B cell (primary cell): ENCODE measurements around the gene RHBDL1. TPM values are rescaled to one million over a fixed set of nuclear protein-coding genes. Genes with fewer than 3 reads are reported as not detected.

Experiments
- ATAC-seq: fragments of 200-7000 bp; cut with Tn5 transposase; one replicate; pipeline ENCODE4 v1.10.0; 2021; ENCODE audit warnings: low read depth, mild to moderate bottlenecking, moderate number of reproducible peaks, moderate library complexity
- CTCF ChIA-PET: fragments of 350-600 bp; sonication (Branson Sonifier 250); formaldehyde crosslinking; loops from one replicate; lab custom pipeline; 2021; ENCODE audit warnings: antibody characterized with exemption, inconsistent platforms; lab: Charles Lee
- POLR2A ChIA-PET: fragments of 350-600 bp; sonication (Branson Sonifier 250); formaldehyde crosslinking; loops from one replicate; lab custom pipeline; 2021; ENCODE audit warnings: antibody characterized with exemption; lab: Charles Lee
- DNase-seq: peaks from one replicate; pipeline ENCODE4 v3.0.0; 2013
- H2AFZ ChIP-seq: 2 replicates; pipeline ENCODE4 v1.6.1; 2012; ENCODE audit warnings: mild to moderate bottlenecking, low read depth, low read length; ENCODE audit not compliant: insufficient read depth, poor library complexity, severe bottlenecking
- H3K27ac ChIP-seq, 2 donors: 1 replicate in 1 of 2; 2 replicates in 1 of 2; pipeline ENCODE4 v1.5.1; 2012 to 2013; ENCODE audit warnings: low read length in 2 of 2, mild to moderate bottlenecking in 2 of 2, moderate library complexity in 1 of 2
- H3K27me3 ChIP-seq, 4 experiments: fragments of 200-600 bp in 1 of 4; sonication (generic) in 1 of 4; replicated peaks in 1 of 4; 1 replicate in 2 of 4; 2 replicates in 2 of 4; pipeline versions ENCODE4 v1.6.1 to v1.7.0; 2013 to 2016; ENCODE audit warnings: low read length in 3 of 4, mild to moderate bottlenecking in 2 of 4, mixed read lengths in 1 of 4, moderate library complexity in 1 of 4; ENCODE audit not compliant: insufficient read depth in 4 of 4, control insufficient read depth in 3 of 4; ENCODE audit errors: control extremely low read depth in 1 of 4
- H3K36me3 ChIP-seq, 2 experiments: replicated peaks in 1 of 2; 1 replicate in 1 of 2; 2 replicates in 1 of 2; pipeline versions ENCODE4 v1.6.1 to v1.7.1; 2013; ENCODE audit warnings: low read length in 1 of 2; ENCODE audit not compliant: insufficient read depth in 2 of 2, control insufficient read depth in 1 of 2; ENCODE audit errors: control extremely low read depth in 1 of 2, extremely low read depth in 1 of 2
- H3K4me1 ChIP-seq, 2 donors: fragments of 200-600 bp in 1 of 2; sonication (generic) in 1 of 2; 1 replicate in 1 of 2; 2 replicates in 1 of 2; pipeline versions ENCODE4 v1.5.1 to v1.6.1; 2013 to 2017; ENCODE audit warnings: low read length in 2 of 2; ENCODE audit not compliant: control insufficient read depth in 2 of 2, insufficient read depth in 2 of 2
- H3K4me2 ChIP-seq: replicated peaks from 2 replicates; pipeline ENCODE3; 2012; ENCODE audit warnings: mild to moderate bottlenecking, low read depth, low read length; ENCODE audit not compliant: poor library complexity, severe bottlenecking
- H3K4me3 ChIP-seq, 5 experiments: fragments of 200-600 bp in 1 of 5; sonication (generic) in 1 of 5; 1 replicate in 3 of 5; 2 replicates in 2 of 5; pipeline versions ENCODE4 v1.5.1 to v1.7.0; 2011 to 2016; ENCODE audit warnings: low read length in 4 of 5, mild to moderate bottlenecking in 4 of 5, low read depth in 2 of 5, control low read depth in 1 of 5, moderate library complexity in 1 of 5; ENCODE audit not compliant: insufficient read depth in 1 of 5; ENCODE audit errors: control extremely low read depth in 1 of 5, extremely low read depth in 1 of 5
- H3K79me2 ChIP-seq: fragments of 200-600 bp; sonication (generic); one replicate; pipeline ENCODE4 v1.6.0; 2016; ENCODE audit warnings: low read length; ENCODE audit not compliant: control insufficient read depth, insufficient read depth
- H3K9ac ChIP-seq: fragments of 200-600 bp; sonication (generic); 2 replicates; pipeline ENCODE4 v1.6.1; 2017; ENCODE audit warnings: mild to moderate bottlenecking, low read length, moderate library complexity
- H3K9me3 ChIP-seq, 3 donors: one replicate each; pipeline versions ENCODE4 v1.6.1 to v1.7.1; 2013; ENCODE audit warnings: low read length in 2 of 3; ENCODE audit not compliant: control insufficient read depth in 2 of 3, insufficient read depth in 1 of 3; ENCODE audit errors: control extremely low read depth in 1 of 3
- H4K20me1 ChIP-seq: 2 replicates; pipeline ENCODE4 v1.6.0; 2012; ENCODE audit warnings: mild to moderate bottlenecking, low read length; ENCODE audit not compliant: insufficient read depth, control insufficient read depth, poor library complexity, severe bottlenecking
- H3K27ac Mint-ChIP-seq: one replicate; pipeline ENCODE4 v1.8.0; 2021; ENCODE audit warnings: mixed read lengths
- H3K27me3 Mint-ChIP-seq: one replicate; pipeline ENCODE4 v1.8.0; 2021; ENCODE audit warnings: mixed read lengths
- H3K4me1 Mint-ChIP-seq: one replicate; pipeline ENCODE4 v1.8.0; 2021; ENCODE audit warnings: mixed read lengths
- H3K4me3 Mint-ChIP-seq: one replicate; pipeline ENCODE4 v1.8.0; 2021; ENCODE audit warnings: mixed read lengths
- H3K9me3 Mint-ChIP-seq: one replicate; pipeline ENCODE4 v1.8.0; 2022; ENCODE audit warnings: mixed read lengths; ENCODE audit not compliant: insufficient read depth
- EZH2 ChIP-seq: IDR thresholded peaks from 2 replicates; pipeline ENCODE4 v1.6.1; 2012; ENCODE audit warnings: borderline replicate concordance, low read depth, mild to moderate bottlenecking, moderate library complexity, low read length; ENCODE audit not compliant: insufficient read depth, poor library complexity, severe bottlenecking
- WGBS: methylation state at CpG from one replicate; pipeline ENCODE4 v1.1.5; 2013; ENCODE audit warnings: missing lambda C conversion rate; ENCODE audit not compliant: insufficient coverage; 5-methylcytosine and 5-hydroxymethylcytosine counted together
- intact Hi-C: fragments of 100-400 bp; cut with micrococcal nuclease; formaldehyde crosslinking; loops from one replicate; pipeline ENCODE4 v1.10.0; 2022
- polyA plus RNA-seq: library from polyadenylated mRNA; depleted of rRNA; stranded (reverse); fragments of >200 nt; gene quantifications from 2 replicates; pipeline ENCODE4 v1.2.3, GENCODE V29; 2012
- total RNA-seq, 2 donors: library from RNA; stranded (reverse); fragments of 120-200 nt in 1 of 2; gene quantifications; 1 replicate in 1 of 2; 2 replicates in 1 of 2; pipeline versions ENCODE4 v1.2.3 to v1.2.4, GENCODE V29; 2013 to 2022
- TF ChIP-seq, protein P1 (sequence below): fragments of 200-600 bp; IDR thresholded peaks from one replicate; pipeline ENCODE4 v1.8.0; 2022; ENCODE audit warnings: antibody characterized with exemption, mild to moderate bottlenecking

RHBDL1 gene
- total and polyA plus RNA-seq, 2 donors (not counting 1 experiment from before 2014, with no cell fraction given): 0.76 to 1.6 TPM

DNA sequence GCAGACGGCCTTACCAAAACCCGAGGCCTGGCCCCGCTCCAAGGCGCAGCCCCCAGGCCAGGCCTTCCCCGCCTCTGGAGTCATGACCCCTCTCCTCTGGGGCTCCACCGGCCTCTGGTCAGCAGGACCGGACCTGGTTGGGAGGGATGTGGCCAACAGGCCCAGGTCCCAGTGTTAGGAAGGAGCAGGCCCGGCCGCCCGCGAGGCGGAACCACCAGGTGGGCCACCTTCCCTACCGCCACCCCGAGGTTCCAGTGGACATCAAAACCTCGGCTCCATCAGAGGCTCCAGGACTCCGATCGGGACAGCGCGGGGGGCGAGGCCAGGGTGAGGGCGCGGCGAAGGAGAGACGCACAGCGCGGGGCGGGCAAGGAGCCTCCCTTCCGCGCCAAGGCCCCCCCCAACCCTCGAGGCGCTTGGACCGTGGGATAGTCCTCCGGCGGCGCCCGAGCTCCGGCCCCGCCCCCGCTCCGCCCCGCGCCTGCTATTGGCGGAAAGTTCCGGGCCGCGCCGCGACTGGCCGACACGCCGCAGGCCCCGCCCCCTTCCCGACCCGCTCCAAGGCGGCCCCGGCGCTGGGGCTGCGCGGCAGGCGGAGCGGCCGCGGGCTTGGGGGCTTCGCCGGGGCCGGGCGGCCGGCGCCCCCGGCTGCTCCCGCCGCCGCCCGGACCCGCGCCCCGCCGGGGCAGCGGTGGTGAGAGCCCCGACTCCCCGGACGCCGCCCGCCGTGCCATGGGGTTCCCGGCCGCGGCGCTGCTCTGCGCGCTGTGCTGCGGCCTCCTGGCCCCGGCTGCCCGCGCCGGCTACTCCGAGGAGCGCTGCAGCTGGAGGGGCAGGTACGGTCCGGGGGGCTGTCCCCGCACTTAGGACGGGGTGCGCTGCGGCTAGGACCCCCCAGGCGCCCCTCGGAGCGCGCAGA, 39.3 kb downstream of the RHBDL1 start, which contains the start of gene METRN:
TSS of gene METRN (plus strand) at position 561 of the 919 bp plus-strand sequence. CDS start at position 733, 172 bp downstream.
- CTCF ChIA-PET: interaction anchor here (0.9 to 7.6 kb wide), 6 partner anchors 11 to 70 kb away, joined by 3 to 94 read pairs (median 15); partner anchors contain the start of genes CHTF18, CIAO3, HAGHL and RPUSD1
- H2AFZ ChIP-seq: peak within 1 kb of the TSS; percentile 77
- ATAC-seq: peak; percentile 91
- no peak for TF ChIP-seq EZH2
- TF ChIP-seq, protein P1, sequence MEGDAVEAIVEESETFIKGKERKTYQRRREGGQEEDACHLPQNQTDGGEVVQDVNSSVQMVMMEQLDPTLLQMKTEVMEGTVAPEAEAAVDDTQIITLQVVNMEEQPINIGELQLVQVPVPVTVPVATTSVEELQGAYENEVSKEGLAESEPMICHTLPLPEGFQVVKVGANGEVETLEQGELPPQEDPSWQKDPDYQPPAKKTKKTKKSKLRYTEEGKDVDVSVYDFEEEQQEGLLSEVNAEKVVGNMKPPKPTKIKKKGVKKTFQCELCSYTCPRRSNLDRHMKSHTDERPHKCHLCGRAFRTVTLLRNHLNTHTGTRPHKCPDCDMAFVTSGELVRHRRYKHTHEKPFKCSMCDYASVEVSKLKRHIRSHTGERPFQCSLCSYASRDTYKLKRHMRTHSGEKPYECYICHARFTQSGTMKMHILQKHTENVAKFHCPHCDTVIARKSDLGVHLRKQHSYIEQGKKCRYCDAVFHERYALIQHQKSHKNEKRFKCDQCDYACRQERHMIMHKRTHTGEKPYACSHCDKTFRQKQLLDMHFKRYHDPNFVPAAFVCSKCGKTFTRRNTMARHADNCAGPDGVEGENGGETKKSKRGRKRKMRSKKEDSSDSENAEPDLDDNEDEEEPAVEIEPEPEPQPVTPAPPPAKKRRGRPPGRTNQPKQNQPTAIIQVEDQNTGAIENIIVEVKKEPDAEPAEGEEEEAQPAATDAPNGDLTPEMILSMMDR: no peak
- peaks cover 0 to 44% (median 17%) of the 10 kb centered on the region in 4 experiments for H3K27me3 ChIP-seq
- peaks cover 15 to 25% of the 10 kb centered on the region in 2 donors for H3K4me1 ChIP-seq
- peak; percentile 88 for DNase-seq
- H3K79me2 ChIP-seq: no peaks in the 10 kb centered on the region
- Mint-ChIP-seq H3K27ac (no peak within 1 kb of the TSS), H3K4me3 (peak within 1 kb of the TSS; percentile 72), H3K9me3 (no peaks in the 10 kb centered on the region), H3K4me1 (peaks cover 8% of the 10 kb centered on the region), H3K27me3 (peaks cover 10% of the 10 kb centered on the region)
- intact Hi-C loops: loop anchor here (5.0 kb wide), 1 partner anchor 257 kb away; the partner anchor contains the start of gene LMF1
- H3K36me3 ChIP-seq: no peaks in the 10 kb centered on the region
- peak within 1 kb of the TSS; percentile 95 for H3K4me2 ChIP-seq
- H3K27ac ChIP-seq: no peak within 1 kb of the TSS
- peak within 1 kb of the TSS; percentile 61 for H3K9ac ChIP-seq
- POLR2A ChIA-PET: interaction anchor here (1.4 to 2.1 kb wide), 2 partner anchors 11 to 26 kb away, joined by 4 to 11 read pairs; partner anchors contain the start of genes CCDC78 and CIAO3
- H3K4me3 ChIP-seq: peak within 1 kb of the TSS in 4 of 5 experiments; percentile 8 to 61 (median 54)
- H4K20me1 ChIP-seq: peaks cover 11% of the 10 kb centered on the region
- WGBS: 5% methylated on average over 107 of the region's 108 CpGs
- H3K9me3 ChIP-seq: peaks cover 0 to 15% (median 0%) of the 10 kb centered on the region in 3 donors
